HG02970 (cell line): ENCODE data around the gene FCHSD2.
"Not testable (repeated sequence)": the region's sequence is repeated elsewhere in the genome, so short reads cannot be mapped to it uniquely, and the experiment has no call there.

Source experiments
- ATAC-seq: cut with Tn5 transposase; IDR thresholded peaks from one replicate; pipeline ENCODE4 v1.9.1; 2021; ENCODE audit warnings: mild to moderate bottlenecking, moderate library complexity, moderate number of reproducible peaks; ENCODE audit not compliant: unreplicated experiment, low FRiP score

Gene FCHSD2

GRCh38 chr11:73074319-73074718, 67.8 kb downstream of the FCHSD2 start:
- ATAC-seq, result no peak

- ATAC-seq, result peak; percentile 57
These were observed 69.1 kb downstream of the FCHSD2 start for GRCh38 chr11:73072935-73073481.

GRCh38 chr11:73070653-73071052, 71.5 kb downstream of the FCHSD2 start:
- no peak for ATAC-seq

- ATAC-seq, result not testable (repeated sequence)
These were observed 80.2 kb downstream of the FCHSD2 start for GRCh38 chr11:73061857-73062424.

GRCh38 chr11:73061434-73061833, 80.7 kb downstream of the FCHSD2 start:
- not testable (repeated sequence) for ATAC-seq

GRCh38 chr11:73059915-73060314, 82.2 kb downstream of the FCHSD2 start:
- ATAC-seq, result no peak

- ATAC-seq, result no peak
These were observed 83.0 kb downstream of the FCHSD2 start for GRCh38 chr11:73058989-73059674.

- no peak for ATAC-seq
These were observed 86.3 kb downstream of the FCHSD2 start for GRCh38 chr11:73055655-73056354.

GRCh38 chr11:73055002-73055401, 87.1 kb downstream of the FCHSD2 start:
- no peak for ATAC-seq

GRCh38 chr11:73053964-73054363, 88.2 kb downstream of the FCHSD2 start:
- ATAC-seq, result no peak

- peak; percentile 18 for ATAC-seq
These were observed 93.7 kb downstream of the FCHSD2 start for GRCh38 chr11:73048446-73048845.

GRCh38 chr11:73047773-73048371, 94.2 kb downstream of the FCHSD2 start:
- peak; percentile 63 for ATAC-seq

- no peak for ATAC-seq
These were observed 102.1 kb downstream of the FCHSD2 start for GRCh38 chr11:73040046-73040445.

- no peak for ATAC-seq
These were observed 107.3 kb downstream of the FCHSD2 start for GRCh38 chr11:73034777-73035176.

GRCh38 chr11:73034331-73034730, 107.8 kb downstream of the FCHSD2 start:
- no peak for ATAC-seq

- no peak for ATAC-seq
These were observed 112.0 kb downstream of the FCHSD2 start for GRCh38 chr11:73030130-73030529.

- ATAC-seq, result no peak
These were observed 112.7 kb downstream of the FCHSD2 start for GRCh38 chr11:73029403-73029802.

GRCh38 chr11:73028611-73029010, 113.5 kb downstream of the FCHSD2 start:
- ATAC-seq, result no peak

- not testable (repeated sequence) for ATAC-seq
These were observed 114.3 kb downstream of the FCHSD2 start for GRCh38 chr11:73027840-73028239.

GRCh38 chr11:73024639-73025038, 117.5 kb downstream of the FCHSD2 start:
- no peak for ATAC-seq

- no peak for ATAC-seq
These were observed 122.1 kb downstream of the FCHSD2 start for GRCh38 chr11:73019996-73020395.
